Common myeloid progenitor, CD34-positive (primary cell): Measurements from ENCODE around the gene PCP4L1. TPM values are rescaled to one million over a fixed set of nuclear protein-coding genes. Genes with fewer than 3 reads are reported as not detected.

ENCODE experiments used
- CTCF ChIA-PET: fragments of 350-600 bp; sonication (Branson Sonifier 250); formaldehyde crosslinking; loops from one replicate; lab custom pipeline; 2021; ENCODE audit warnings: antibody characterized with exemption; lab: Charles Lee
- POLR2A ChIA-PET: fragments of 350-600 bp; sonication (Branson Sonifier 250); formaldehyde crosslinking; loops from one replicate; lab custom pipeline; 2021; ENCODE audit warnings: antibody characterized with exemption; lab: Charles Lee
- DNase-seq, 3 donors: peaks; one replicate each; pipeline versions ENCODE4 v3.0.0 to v3.0.0-alpha.2; 2013
- H3K27ac ChIP-seq, 2 experiments: 1 replicate in 1 of 2; 2 replicates in 1 of 2; pipeline ENCODE4 v1.7.0; 2013; ENCODE audit warnings: inconsistent platforms in 2 of 2, low read length in 2 of 2, mild to moderate bottlenecking in 2 of 2, low read depth in 1 of 2, moderate library complexity in 1 of 2; ENCODE audit not compliant: severe bottlenecking in 2 of 2, insufficient read depth in 1 of 2, poor library complexity in 1 of 2
- H3K27me3 ChIP-seq, 5 experiments: replicated peaks in 2 of 5; 1 replicate in 3 of 5; 2 replicates in 2 of 5; pipeline versions ENCODE4 v1.6.1 to v1.7.0; 2013; ENCODE audit warnings: low read length in 4 of 5, mild to moderate bottlenecking in 2 of 5, moderate library complexity in 2 of 5, inconsistent platforms in 1 of 5; ENCODE audit not compliant: insufficient read depth in 5 of 5, control insufficient read depth in 4 of 5
- H3K36me3 ChIP-seq, 4 experiments: 1 replicate in 2 of 4; 2 replicates in 2 of 4; pipeline versions ENCODE4 v1.6.1 to v1.7.0; 2013; ENCODE audit warnings: low read length in 3 of 4, control low read depth in 1 of 4, mild to moderate bottlenecking in 1 of 4; ENCODE audit not compliant: control insufficient read depth in 4 of 4, insufficient read depth in 4 of 4
- H3K4me1 ChIP-seq, 4 experiments: 1 replicate in 3 of 4; 2 replicates in 1 of 4; pipeline versions ENCODE4 v1.6.1 to v1.7.1; 2013; ENCODE audit warnings: low read length in 3 of 4, mild to moderate bottlenecking in 3 of 4, control low read depth in 1 of 4, inconsistent platforms in 1 of 4, moderate library complexity in 1 of 4; ENCODE audit not compliant: control insufficient read depth in 4 of 4, insufficient read depth in 4 of 4; ENCODE audit errors: control extremely low read depth in 1 of 4
- H3K4me3 ChIP-seq, 7 experiments: 1 replicate in 4 of 7; 2 replicates in 3 of 7; pipeline versions ENCODE4 v1.5.1 to v1.7.0; 2013; ENCODE audit warnings: mild to moderate bottlenecking in 7 of 7, low read length in 6 of 7, moderate library complexity in 6 of 7, inconsistent platforms in 2 of 7, low read depth in 2 of 7, control low read depth in 1 of 7; ENCODE audit not compliant: insufficient read depth in 4 of 7, control insufficient read depth in 1 of 7; ENCODE audit errors: extremely low read depth in 1 of 7
- H3K9me3 ChIP-seq, 5 experiments: 1 replicate in 4 of 5; 2 replicates in 1 of 5; pipeline versions ENCODE4 v1.6.1 to v1.7.1; 2013; ENCODE audit warnings: low read length in 4 of 5, mild to moderate bottlenecking in 2 of 5, inconsistent platforms in 1 of 5, low read depth in 1 of 5, moderate library complexity in 1 of 5; ENCODE audit not compliant: control insufficient read depth in 4 of 5, insufficient read depth in 2 of 5; ENCODE audit errors: control extremely low read depth in 1 of 5
- WGBS: methylation state at CpG from one replicate; pipeline ENCODE4 v1.1.5; 2013; ENCODE audit not compliant: insufficient coverage; 5-methylcytosine and 5-hydroxymethylcytosine counted together
- polyA plus RNA-seq: library from polyadenylated mRNA; unstranded; fragments of 120-200 nt; gene quantifications from one replicate; pipeline ENCODE4 v1.2.1, GENCODE V29; 2013

PCP4L1 gene
- 3.4 TPM for polyA plus RNA-seq

- Histone ChIP-seq H3K27me3 (peaks cover 3 to 36% (median 32%) of the 10 kb centered on the region in 5 experiments), H3K36me3 (no peaks in the 10 kb centered on the region), H3K9me3 (peaks cover 2 to 18% (median 10%) of the 10 kb centered on the region in 5 experiments), H3K4me3 (peak within 1 kb of the TSS; percentile 25 to 76 (median 55)), H3K27ac (no peak within 1 kb of the TSS), H3K4me1 (peaks cover 0 to 23% (median 9%) of the 10 kb centered on the region in 4 experiments)
- ChIA-PET POLR2A (interaction anchor here (1.0 kb wide), 1 partner anchor 10 kb away, joined by 4 read pairs; no protein-coding TSS in a partner anchor), CTCF (interaction anchor here (1.0 to 2.4 kb wide), 7 partner anchors 13 to 67 kb away, joined by 3 to 10 read pairs (median 5); partner anchors contain the start of gene NDUFS2)
- DNase-seq: peak; percentile 54 to 80 (median 79)
- 2% methylated on average over 52 of the region's 62 CpGs for WGBS
Observed at GRCh38 chr1:161258439-161259344, at the start of gene PCP4L1. Gene PCP4L1, plus strand, starts transcription at chr1:161258745. Its CDS starts 230 bp downstream, at chr1:161258975.

GRCh38 chr1:161209790-161210409, 48.6 kb upstream of the PCP4L1 start:
- H3K36me3 ChIP-seq: peaks cover 16 to 84% (median 60%) of the 10 kb centered on the region in 4 experiments
- H3K9me3 ChIP-seq: no peaks in the 10 kb centered on the region
- WGBS: 52% methylated on average over 9 of the region's 11 CpGs
- H3K4me3 ChIP-seq: no peak overlapping the region
- no peaks in the 10 kb centered on the region for H3K27me3 ChIP-seq
- CTCF ChIA-PET: interaction anchor here (0.6 to 13.6 kb wide), 19 partner anchors 8 to 177 kb away, joined by 3 to 316 read pairs (median 7); partner anchors contain the start of genes APOA2, CFAP126, FCER1G and NDUFS2
- peak; percentile 82 to 89 (median 84) for DNase-seq
- POLR2A ChIA-PET: interaction anchor here (1.4 kb wide), 1 partner anchor 96 kb away, joined by 4 read pairs; no protein-coding TSS in a partner anchor
- H3K4me1 ChIP-seq: peaks cover 2 to 24% (median 8%) of the 10 kb centered on the region in 4 experiments
- no peak overlapping the region for H3K27ac ChIP-seq

- Histone ChIP-seq H3K4me1 (peaks cover 8 to 60% (median 34%) of the 10 kb centered on the region in 4 experiments), H3K27me3 (no peaks in the 10 kb centered on the region), H3K27ac (no peak overlapping the region), H3K9me3 (no peaks in the 10 kb centered on the region), H3K36me3 (peaks cover 11 to 48% (median 39%) of the 10 kb centered on the region in 4 experiments), H3K4me3 (peak overlapping the region in 1 of 7 experiments; percentile 8)
- ChIA-PET POLR2A (interaction anchor here (0.6 kb wide), 1 partner anchor 91 kb away, joined by 3 read pairs; no protein-coding TSS in a partner anchor), CTCF (interaction anchor here (1.5 to 16.6 kb wide), 2 partner anchors 7 to 94 kb away, joined by 5 to 316 read pairs; partner anchors contain the start of gene NDUFS2)
- 93% methylated on average over 7 of the region's 9 CpGs for WGBS
- DNase-seq: no peak
Observed at GRCh38 chr1:161214369-161214768, 44.2 kb upstream of the PCP4L1 start.

- peaks cover 8 to 54% (median 31%) of the 10 kb centered on the region in 4 experiments for H3K4me1 ChIP-seq
- WGBS: 5% methylated on average over 4 of the region's 10 CpGs
Observed at GRCh38 chr1:161215076-161215475, 43.5 kb upstream of the PCP4L1 start, which contains the start of gene FCER1G. Gene FCER1G, plus strand, starts transcription at chr1:161215295. Its CDS starts 27 bp downstream, at chr1:161215322.

GRCh38 chr1:161216945-161217712, 41.4 kb upstream of the PCP4L1 start:
- WGBS: 85% methylated on average over 4 of the region's 7 CpGs
- peaks cover 0 to 32% (median 18%) of the 10 kb centered on the region in 4 experiments for H3K36me3 ChIP-seq
- H3K4me1 ChIP-seq: peaks cover 8 to 48% (median 30%) of the 10 kb centered on the region in 4 experiments
- H3K9me3 ChIP-seq: no peaks in the 10 kb centered on the region
- no peak overlapping the region for H3K27ac ChIP-seq
- POLR2A ChIA-PET: interaction anchor here (0.6 to 0.8 kb wide), 2 partner anchors 15 to 145 kb away, joined by 3 to 4 read pairs; partner anchors contain the start of gene NDUFS2
- CTCF ChIA-PET: interaction anchor here (0.9 to 16.6 kb wide), 9 partner anchors 8 to 171 kb away, joined by 3 to 316 read pairs (median 4); partner anchors contain the start of genes NDUFS2 and TOMM40L
- H3K27me3 ChIP-seq: no peaks in the 10 kb centered on the region
- H3K4me3 ChIP-seq: peak overlapping the region in 2 of 7 experiments; percentile 4 to 58
- peak in 2 of 3 donors; percentile 27 to 36 for DNase-seq

More at GRCh38 chr1:161215076-161215475, 43.5 kb upstream of the PCP4L1 start, which contains the start of gene FCER1G:
- peak within 1 kb of the TSS in 1 of 2 experiments; percentile 30 for H3K27ac ChIP-seq
- H3K4me3 ChIP-seq: peak within 1 kb of the TSS in 6 of 7 experiments; percentile 33 to 69 (median 58)
- peaks cover 11 to 50% (median 35%) of the 10 kb centered on the region in 4 experiments for H3K36me3 ChIP-seq
- peak in 2 of 3 donors; percentile 45 to 56 for DNase-seq
- POLR2A ChIA-PET: interaction anchor here (0.5 kb wide), 1 partner anchor 15 kb away, joined by 4 read pairs; no protein-coding TSS in a partner anchor
- no peaks in the 10 kb centered on the region for H3K27me3 ChIP-seq
- no peaks in the 10 kb centered on the region for H3K9me3 ChIP-seq
- CTCF ChIA-PET: interaction anchor here (0.6 to 16.6 kb wide), 7 partner anchors 8 to 94 kb away, joined by 3 to 316 read pairs (median 4); partner anchors contain the start of genes NDUFS2 and TOMM40L
